IPS-18c (cell line): ENCODE measurements around the gene HDGF.
"Not testable (repeated sequence)": the region's sequence is repeated elsewhere in the genome, so short reads cannot be mapped to it uniquely, and the experiment has no call there.

Experiments used
- H3K4me3 ChIP-seq: 2 replicates; pipeline ENCODE4 v1.7.0; 2013; ENCODE audit warnings: low read depth, mild to moderate bottlenecking, low read length, moderate library complexity; ENCODE audit not compliant: insufficient read depth
- H3K9me3 ChIP-seq: one replicate; pipeline ENCODE4 v1.6.1; 2013; ENCODE audit warnings: mild to moderate bottlenecking, low read length, moderate library complexity; ENCODE audit not compliant: control insufficient read depth, insufficient read depth

Gene HDGF

GRCh38 chr1:156768610-156769295, 17.3 kb upstream of the HDGF start:
- peaks cover 2% of the 10 kb centered on the region for H3K9me3 ChIP-seq
- peak overlapping the region; percentile 91 for H3K4me3 ChIP-seq

- peak overlapping the region; percentile 91 for H3K4me3 ChIP-seq
- H3K9me3 ChIP-seq: peaks cover 2% of the 10 kb centered on the region
Observed at GRCh38 chr1:156767879-156768604, 16.6 kb upstream of the HDGF start.

- Histone ChIP-seq H3K9me3 (peaks cover 2% of the 10 kb centered on the region), H3K4me3 (peak within 1 kb of the TSS; percentile 91)
Observed at GRCh38 chr1:156767101-156767878, 15.8 kb upstream of the HDGF start, which contains the start of gene PRCC. Gene PRCC, plus strand, starts transcription at chr1:156767535. Its CDS starts 237 bp downstream, at chr1:156767772.

- peak overlapping the region; percentile 66 for H3K4me3 ChIP-seq
- peaks cover 2% of the 10 kb centered on the region for H3K9me3 ChIP-seq
Observed at GRCh38 chr1:156766298-156767100, 15.0 kb upstream of the HDGF start.

GRCh38 chr1:156765666-156766065, 14.2 kb upstream of the HDGF start:
- peaks cover 2% of the 10 kb centered on the region for H3K9me3 ChIP-seq
- H3K4me3 ChIP-seq: no peak overlapping the region

GRCh38 chr1:156765136-156765535, 13.7 kb upstream of the HDGF start:
- not testable (repeated sequence) for H3K4me3 ChIP-seq, H3K9me3 ChIP-seq

GRCh38 chr1:156760796-156761104, 9.3 kb upstream of the HDGF start:
- no peak overlapping the region for H3K4me3 ChIP-seq
- H3K9me3 ChIP-seq: no peaks in the 10 kb centered on the region

- Histone ChIP-seq H3K9me3 (no peaks in the 10 kb centered on the region), H3K4me3 (no peak overlapping the region; the same call in 1 of the 2 replicates)
Observed at GRCh38 chr1:156760092-156760795, 8.8 kb upstream of the HDGF start.

GRCh38 chr1:156757572-156758253, 6.2 kb upstream of the HDGF start:
- H3K9me3 ChIP-seq, H3K4me3 ChIP-seq: not testable (repeated sequence)

- H3K4me3 ChIP-seq: no peak overlapping the region
- H3K9me3 ChIP-seq: no peaks in the 10 kb centered on the region
Observed at GRCh38 chr1:156756355-156756754, 4.9 kb upstream of the HDGF start.

- Histone ChIP-seq H3K9me3 (no peaks in the 10 kb centered on the region), H3K4me3 (no peak overlapping the region)
Observed at GRCh38 chr1:156755527-156755950, 4.1 kb upstream of the HDGF start.

GRCh38 chr1:156754219-156754618, 2.7 kb upstream of the HDGF start:
- Histone ChIP-seq H3K4me3 (no peak overlapping the region), H3K9me3 (no peaks in the 10 kb centered on the region)

- Histone ChIP-seq H3K9me3 (no peaks in the 10 kb centered on the region), H3K4me3 (peak overlapping the region; percentile 99)
Observed at GRCh38 chr1:156752843-156753482, 1.5 kb upstream of the HDGF start.

- H3K4me3 ChIP-seq: peak overlapping the region; percentile 99
Observed at GRCh38 chr1:156751757-156752481, 444 bp upstream of the HDGF start.

GRCh38 chr1:156750711-156751450, 594 bp downstream of the HDGF start:
- Histone ChIP-seq H3K4me3 (peak overlapping the region; percentile 99), H3K9me3 (no peaks in the 10 kb centered on the region)

More at GRCh38 chr1:156751757-156752481, 444 bp upstream of the HDGF start:
- H3K9me3 ChIP-seq: no peaks in the 10 kb centered on the region
